ENCODE data around the gene RPF1.

The RPF1 gene

DNA sequence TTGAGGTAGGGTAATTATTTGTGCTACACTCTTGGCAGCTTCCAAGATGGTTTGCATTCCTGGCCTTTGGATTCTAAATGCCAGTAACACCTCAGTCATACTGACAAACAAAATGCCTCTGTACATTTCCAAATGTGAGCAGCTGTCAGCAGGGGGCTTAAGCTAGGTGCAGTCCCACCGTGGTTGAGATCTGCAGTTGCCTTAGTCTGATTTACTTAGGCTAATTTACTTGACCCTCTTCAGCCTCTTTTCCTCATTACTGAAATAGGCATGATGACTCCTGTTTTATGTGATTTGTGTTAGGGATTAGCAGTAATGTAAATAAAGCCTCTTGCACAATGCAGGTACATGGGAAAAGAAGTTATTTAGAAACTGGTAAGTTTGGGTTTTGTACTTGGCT is 13.7 kb downstream of the RPF1 start:
- no peak for ATAC-seq
- no peak for TF ChIP-seq PPARA (CRISPR knock-in tag; IDR thresholded peaks at IDR 0.05; ENCODE audit: borderline replicate concordance)
- TF ChIP-seq, protein P1, sequence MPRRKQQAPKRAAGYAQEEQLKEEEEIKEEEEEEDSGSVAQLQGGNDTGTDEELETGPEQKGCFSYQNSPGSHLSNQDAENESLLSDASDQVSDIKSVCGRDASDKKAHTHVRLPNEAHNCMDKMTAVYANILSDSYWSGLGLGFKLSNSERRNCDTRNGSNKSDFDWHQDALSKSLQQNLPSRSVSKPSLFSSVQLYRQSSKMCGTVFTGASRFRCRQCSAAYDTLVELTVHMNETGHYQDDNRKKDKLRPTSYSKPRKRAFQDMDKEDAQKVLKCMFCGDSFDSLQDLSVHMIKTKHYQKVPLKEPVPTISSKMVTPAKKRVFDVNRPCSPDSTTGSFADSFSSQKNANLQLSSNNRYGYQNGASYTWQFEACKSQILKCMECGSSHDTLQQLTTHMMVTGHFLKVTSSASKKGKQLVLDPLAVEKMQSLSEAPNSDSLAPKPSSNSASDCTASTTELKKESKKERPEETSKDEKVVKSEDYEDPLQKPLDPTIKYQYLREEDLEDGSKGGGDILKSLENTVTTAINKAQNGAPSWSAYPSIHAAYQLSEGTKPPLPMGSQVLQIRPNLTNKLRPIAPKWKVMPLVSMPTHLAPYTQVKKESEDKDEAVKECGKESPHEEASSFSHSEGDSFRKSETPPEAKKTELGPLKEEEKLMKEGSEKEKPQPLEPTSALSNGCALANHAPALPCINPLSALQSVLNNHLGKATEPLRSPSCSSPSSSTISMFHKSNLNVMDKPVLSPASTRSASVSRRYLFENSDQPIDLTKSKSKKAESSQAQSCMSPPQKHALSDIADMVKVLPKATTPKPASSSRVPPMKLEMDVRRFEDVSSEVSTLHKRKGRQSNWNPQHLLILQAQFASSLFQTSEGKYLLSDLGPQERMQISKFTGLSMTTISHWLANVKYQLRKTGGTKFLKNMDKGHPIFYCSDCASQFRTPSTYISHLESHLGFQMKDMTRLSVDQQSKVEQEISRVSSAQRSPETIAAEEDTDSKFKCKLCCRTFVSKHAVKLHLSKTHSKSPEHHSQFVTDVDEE (CRISPR knock-in tag; IDR thresholded peaks at IDR 0.05), result no peak
- TF ChIP-seq ARNTL (CRISPR knock-in tag; IDR thresholded peaks at IDR 0.05; ENCODE audit: borderline replicate concordance, low read depth), result no peak
- no peak for TF ChIP-seq ZFP3 (CRISPR knock-in tag; IDR thresholded peaks at IDR 0.05)
- TF ChIP-seq ZNF8 (CRISPR knock-in tag; IDR thresholded peaks at IDR 0.05), result no peak
- no peak for TF ChIP-seq GLIS3 (CRISPR knock-in tag; IDR thresholded peaks at IDR 0.05)
- no peak for TF ChIP-seq ZC3H10 (CRISPR knock-in tag; IDR thresholded peaks at IDR 0.05)

- TF ChIP-seq ZNF8 (CRISPR knock-in tag; IDR thresholded peaks at IDR 0.05) (no peak), ISL1 (CRISPR knock-in tag; IDR thresholded peaks at IDR 0.05) (no peak), SNAI2 (CRISPR knock-in tag; IDR thresholded peaks at IDR 0.05) (no peak), ZNF70 (CRISPR knock-in tag; IDR thresholded peaks at IDR 0.05) (no peak), CREB5 (CRISPR knock-in tag; IDR thresholded peaks at IDR 0.05; ENCODE audit: low read depth) (no peak), ARNTL (CRISPR knock-in tag; IDR thresholded peaks at IDR 0.05; ENCODE audit: borderline replicate concordance, low read depth) (no peak)
- TF ChIP-seq, protein P1 (CRISPR knock-in tag; IDR thresholded peaks at IDR 0.05), result no peak
- ATAC-seq, result no peak
Observed at GRCh38 chr1:84493747-84494146, 14.7 kb downstream of the RPF1 start.

DNA sequence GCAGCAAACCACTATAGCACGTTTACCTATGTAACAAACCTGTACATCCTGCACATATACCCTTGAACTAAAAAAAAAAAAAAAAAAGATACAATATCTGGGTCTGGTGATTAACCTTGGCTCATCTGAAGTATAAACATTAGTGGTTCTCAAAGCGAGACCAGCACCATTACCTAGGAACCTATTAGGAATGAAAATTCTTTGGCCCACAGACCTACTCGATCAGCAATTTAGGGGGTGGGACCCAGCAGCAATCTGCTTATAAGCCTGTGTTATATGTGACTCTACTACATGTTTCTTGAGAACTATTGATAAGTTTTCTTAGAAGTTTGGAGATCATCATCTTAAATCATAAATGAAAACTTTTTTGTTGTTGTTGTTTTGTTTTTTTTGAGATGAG is 17.4 kb downstream of the RPF1 start:
- TF ChIP-seq ESRRG (CRISPR knock-in tag; IDR thresholded peaks at IDR 0.05) (no peak), PPARA (CRISPR knock-in tag; IDR thresholded peaks at IDR 0.05; ENCODE audit: borderline replicate concordance) (no peak), ZNF8 (CRISPR knock-in tag; IDR thresholded peaks at IDR 0.05) (no peak), ZNF565 (CRISPR knock-in tag; conservative IDR thresholded peaks at IDR 0.05; ENCODE audit: low read depth) (no peak), ISL1 (CRISPR knock-in tag; IDR thresholded peaks at IDR 0.05) (no peak), CREB5 (CRISPR knock-in tag; IDR thresholded peaks at IDR 0.05; ENCODE audit: low read depth) (no peak), TOX (CRISPR knock-in tag; IDR thresholded peaks at IDR 0.05; ENCODE audit: borderline replicate concordance) (no peak), BACH2 (CRISPR knock-in tag; IDR thresholded peaks at IDR 0.05; ENCODE audit: borderline replicate concordance) (no peak), ARNTL (CRISPR knock-in tag; IDR thresholded peaks at IDR 0.05; ENCODE audit: borderline replicate concordance, low read depth) (no peak)
- TF ChIP-seq, protein P2, sequence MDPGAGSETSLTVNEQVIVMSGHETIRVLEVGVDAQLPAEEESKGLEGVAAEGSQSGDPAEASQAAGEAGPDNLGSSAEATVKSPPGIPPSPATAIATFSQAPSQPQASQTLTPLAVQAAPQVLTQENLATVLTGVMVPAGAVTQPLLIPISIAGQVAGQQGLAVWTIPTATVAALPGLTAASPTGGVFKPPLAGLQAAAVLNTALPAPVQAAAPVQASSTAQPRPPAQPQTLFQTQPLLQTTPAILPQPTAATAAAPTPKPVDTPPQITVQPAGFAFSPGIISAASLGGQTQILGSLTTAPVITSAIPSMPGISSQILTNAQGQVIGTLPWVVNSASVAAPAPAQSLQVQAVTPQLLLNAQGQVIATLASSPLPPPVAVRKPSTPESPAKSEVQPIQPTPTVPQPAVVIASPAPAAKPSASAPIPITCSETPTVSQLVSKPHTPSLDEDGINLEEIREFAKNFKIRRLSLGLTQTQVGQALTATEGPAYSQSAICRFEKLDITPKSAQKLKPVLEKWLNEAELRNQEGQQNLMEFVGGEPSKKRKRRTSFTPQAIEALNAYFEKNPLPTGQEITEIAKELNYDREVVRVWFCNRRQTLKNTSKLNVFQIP (CRISPR knock-in tag; IDR thresholded peaks at IDR 0.05; ENCODE audit: borderline replicate concordance, low read depth), result no peak
- no peak for ATAC-seq

DNA sequence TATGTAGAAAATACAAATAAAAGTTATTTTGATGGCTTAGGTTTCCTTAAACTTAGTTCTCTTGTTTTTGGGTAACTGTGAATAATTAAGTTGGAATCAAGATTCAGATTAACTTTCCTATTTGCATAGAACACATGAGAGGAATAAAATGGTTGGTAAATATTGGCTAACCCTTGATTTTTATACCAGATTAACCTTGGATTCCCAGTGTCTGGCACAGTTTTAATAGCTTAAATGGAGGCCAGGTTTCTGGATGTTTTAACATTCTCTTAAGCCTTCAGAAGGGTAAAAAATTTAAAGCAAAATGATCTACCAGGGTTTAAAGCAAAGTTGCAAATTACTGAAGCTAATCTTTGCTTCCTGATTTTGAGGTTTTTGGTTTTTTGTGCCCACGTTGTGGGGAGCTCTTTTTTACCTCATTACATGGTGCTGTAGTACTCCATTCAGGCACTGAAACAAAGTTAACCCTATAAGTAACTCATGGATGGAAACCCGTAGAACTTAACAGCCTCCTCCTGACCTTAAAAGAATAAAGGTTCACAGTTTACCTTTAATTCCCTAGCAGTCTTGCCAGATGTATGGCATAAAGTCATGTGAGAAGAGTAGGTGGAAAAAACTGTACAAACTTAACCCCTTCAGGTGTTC is 18.7 kb downstream of the RPF1 start:
- no peak for ATAC-seq

More for the DNA sequence above, 18.7 kb downstream of the RPF1 start:
- TF ChIP-seq, protein P2 (CRISPR knock-in tag; IDR thresholded peaks at IDR 0.05; ENCODE audit: borderline replicate concordance, low read depth), result no peak
